ENCODE data around the gene TBC1D10B. TPM values are rescaled to one million over a fixed set of nuclear protein-coding genes. Genes with fewer than 3 reads are reported as not detected.

The TBC1D10B gene
- total RNA-seq, 1 donor = 38.0 TPM

DNA sequence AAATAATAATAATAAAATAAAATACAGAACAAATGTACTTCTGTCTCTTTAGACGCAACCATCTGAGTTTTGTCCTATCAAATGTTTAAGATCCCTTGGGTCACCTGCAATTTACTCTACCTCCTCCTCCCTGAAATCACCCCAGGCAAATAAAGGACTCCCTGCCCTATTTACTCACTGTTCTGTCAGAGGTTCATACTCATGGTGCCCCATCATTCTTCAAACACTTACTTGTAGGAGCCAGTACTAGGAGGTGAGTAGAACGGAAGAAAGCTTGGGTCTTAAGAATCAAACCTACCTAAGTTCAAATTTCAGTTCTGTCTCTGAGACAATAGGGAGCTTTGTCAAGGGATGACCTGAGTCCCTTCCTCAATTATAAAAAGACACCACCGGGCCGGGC lies 3.8 kb downstream of the TBC1D10B start:
- H3K4me3 ChIP-seq (ENCODE audit: low read depth, low read length) = peak overlapping the region; percentile 13
- TF ChIP-seq, protein P1, sequence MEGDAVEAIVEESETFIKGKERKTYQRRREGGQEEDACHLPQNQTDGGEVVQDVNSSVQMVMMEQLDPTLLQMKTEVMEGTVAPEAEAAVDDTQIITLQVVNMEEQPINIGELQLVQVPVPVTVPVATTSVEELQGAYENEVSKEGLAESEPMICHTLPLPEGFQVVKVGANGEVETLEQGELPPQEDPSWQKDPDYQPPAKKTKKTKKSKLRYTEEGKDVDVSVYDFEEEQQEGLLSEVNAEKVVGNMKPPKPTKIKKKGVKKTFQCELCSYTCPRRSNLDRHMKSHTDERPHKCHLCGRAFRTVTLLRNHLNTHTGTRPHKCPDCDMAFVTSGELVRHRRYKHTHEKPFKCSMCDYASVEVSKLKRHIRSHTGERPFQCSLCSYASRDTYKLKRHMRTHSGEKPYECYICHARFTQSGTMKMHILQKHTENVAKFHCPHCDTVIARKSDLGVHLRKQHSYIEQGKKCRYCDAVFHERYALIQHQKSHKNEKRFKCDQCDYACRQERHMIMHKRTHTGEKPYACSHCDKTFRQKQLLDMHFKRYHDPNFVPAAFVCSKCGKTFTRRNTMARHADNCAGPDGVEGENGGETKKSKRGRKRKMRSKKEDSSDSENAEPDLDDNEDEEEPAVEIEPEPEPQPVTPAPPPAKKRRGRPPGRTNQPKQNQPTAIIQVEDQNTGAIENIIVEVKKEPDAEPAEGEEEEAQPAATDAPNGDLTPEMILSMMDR (IDR thresholded peaks at IDR 0.05; ENCODE audit: insufficient read depth, low read length) = no peak
- DNase-seq (ENCODE audit: low read depth) = no peak

GRCh38 chr16:30365200-30365599 lies 5.1 kb downstream of the TBC1D10B start:
- TF ChIP-seq, protein P1 (IDR thresholded peaks at IDR 0.05; ENCODE audit: insufficient read depth, low read length) = no peak
- no peak for DNase-seq (ENCODE audit: low read depth)
- H3K4me3 ChIP-seq (ENCODE audit: low read depth, low read length) = no peak overlapping the region

GRCh38 chr16:30361180-30361579 lies 9.1 kb downstream of the TBC1D10B start:
- no peak for DNase-seq (ENCODE audit: low read depth)
- no peak overlapping the region for H3K4me3 ChIP-seq (ENCODE audit: low read depth, low read length)
- TF ChIP-seq, protein P1 (IDR thresholded peaks at IDR 0.05; ENCODE audit: insufficient read depth, low read length) = no peak

DNA sequence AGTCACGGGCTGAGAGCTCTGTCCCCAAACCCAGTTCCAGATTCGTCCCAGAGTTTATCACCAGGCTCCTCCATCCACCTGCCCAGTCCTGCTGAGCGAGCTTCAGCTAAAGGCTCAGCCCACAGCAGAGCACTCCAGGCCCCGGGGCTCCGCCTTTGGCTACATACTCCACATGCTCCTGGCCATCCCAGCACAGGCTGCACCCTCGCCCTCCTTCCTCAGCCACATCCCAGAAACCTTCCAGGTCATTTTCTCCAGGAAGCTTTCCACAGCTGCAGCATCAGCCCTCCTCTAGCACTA lies 10.5 kb downstream of the TBC1D10B start:
- TF ChIP-seq, protein P1 (IDR thresholded peaks at IDR 0.05; ENCODE audit: insufficient read depth, low read length) = no peak
- no peak for DNase-seq (ENCODE audit: low read depth)
- H3K4me3 ChIP-seq (ENCODE audit: low read depth, low read length) = no peak overlapping the region

DNA sequence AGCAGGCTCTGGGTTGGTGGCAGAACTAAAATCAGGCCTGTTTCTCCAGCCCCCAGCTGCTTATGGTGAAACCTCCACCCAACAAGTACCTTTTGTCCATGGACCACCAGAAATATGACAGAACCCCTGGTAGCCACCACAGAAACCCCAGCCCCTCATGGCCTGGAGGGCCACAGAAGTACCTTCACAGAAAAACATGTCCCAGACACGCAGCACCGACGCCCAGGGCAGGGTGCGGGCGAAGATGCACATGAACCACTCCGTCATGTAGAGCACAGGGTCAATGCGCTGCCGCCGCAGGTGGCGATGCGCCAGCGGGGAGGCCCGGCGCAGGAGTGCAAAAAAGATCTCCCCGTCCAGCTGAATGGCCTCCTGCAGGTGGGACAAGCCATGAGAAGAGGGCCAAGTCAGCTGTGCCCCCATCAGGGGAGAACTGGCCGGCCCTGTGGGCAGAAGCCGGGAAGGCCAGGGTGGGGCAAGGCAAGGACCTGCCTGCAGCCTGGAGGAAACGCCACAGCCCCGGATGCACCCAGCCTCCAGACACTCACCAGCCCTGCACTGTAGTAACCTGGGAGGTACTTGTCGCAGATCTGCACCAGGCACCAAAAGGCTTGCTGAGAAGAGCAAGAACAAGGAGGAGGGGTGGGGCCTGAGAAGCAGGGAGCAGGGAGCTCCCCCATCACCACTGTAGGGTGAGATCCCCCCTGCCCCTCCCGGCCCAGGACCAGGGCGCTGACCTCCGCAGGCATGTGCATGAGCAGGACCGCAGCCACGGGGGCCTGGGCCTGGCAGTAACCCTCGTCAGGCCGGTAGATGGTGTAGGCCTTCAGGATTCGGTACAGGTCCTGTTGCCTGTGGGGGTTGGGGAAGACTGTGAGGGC lies 11.1 kb downstream of the TBC1D10B start:
- TF ChIP-seq, protein P1 (IDR thresholded peaks at IDR 0.05; ENCODE audit: insufficient read depth, low read length) = no peak
- no peak for DNase-seq (ENCODE audit: low read depth)

DNA sequence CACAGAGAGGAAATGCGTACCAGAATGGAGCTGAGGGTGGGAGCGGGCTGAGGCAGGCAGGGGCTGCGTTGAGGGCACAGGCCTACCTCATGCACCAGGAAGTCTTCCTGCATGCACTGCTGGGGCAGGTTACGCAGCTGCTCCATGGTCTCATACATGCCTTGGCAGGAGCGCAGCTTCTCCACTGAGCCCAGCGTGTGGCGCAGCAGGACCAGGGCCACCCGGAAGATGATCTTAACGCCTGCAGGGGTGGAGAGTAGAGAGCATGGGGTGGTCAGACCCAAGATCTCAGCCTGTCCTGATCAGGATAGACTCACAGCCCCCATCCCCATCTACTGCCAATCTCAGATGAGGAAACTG lies 11.7 kb downstream of the TBC1D10B start:
- TF ChIP-seq, protein P1 (IDR thresholded peaks at IDR 0.05; ENCODE audit: insufficient read depth, low read length) = no peak
- no peak for DNase-seq (ENCODE audit: low read depth)
- H3K4me3 ChIP-seq (ENCODE audit: low read depth, low read length) = no peak overlapping the region

More for the DNA sequence above, 11.1 kb downstream of the TBC1D10B start:
- no peak overlapping the region for H3K4me3 ChIP-seq (ENCODE audit: low read depth, low read length)

Measured in fibroblast of the aortic adventitia (primary cell).